Fibroblast of lung (primary cell): ENCODE results near the gene DBT.

Source experiments
- EZH2 ChIP-seq: IDR thresholded peaks from 2 replicates; pipeline ENCODE4 v1.5.1; 2012; ENCODE audit warnings: low read length, control low read depth, mild to moderate bottlenecking; ENCODE audit errors: missing control alignments
- TF ChIP-seq, protein P1 (sequence below), 2 donors: IDR thresholded peaks in 1 of 2; conservative IDR thresholded peaks in 1 of 2; 1 replicate in 1 of 2; 2 replicates in 1 of 2; pipeline ENCODE4 v1.5.1; 2011 to 2012; ENCODE audit warnings: low read length in 2 of 2, control low read depth in 1 of 2, inconsistent platforms in 1 of 2, low read depth in 1 of 2, mild to moderate bottlenecking in 1 of 2

DNA sequence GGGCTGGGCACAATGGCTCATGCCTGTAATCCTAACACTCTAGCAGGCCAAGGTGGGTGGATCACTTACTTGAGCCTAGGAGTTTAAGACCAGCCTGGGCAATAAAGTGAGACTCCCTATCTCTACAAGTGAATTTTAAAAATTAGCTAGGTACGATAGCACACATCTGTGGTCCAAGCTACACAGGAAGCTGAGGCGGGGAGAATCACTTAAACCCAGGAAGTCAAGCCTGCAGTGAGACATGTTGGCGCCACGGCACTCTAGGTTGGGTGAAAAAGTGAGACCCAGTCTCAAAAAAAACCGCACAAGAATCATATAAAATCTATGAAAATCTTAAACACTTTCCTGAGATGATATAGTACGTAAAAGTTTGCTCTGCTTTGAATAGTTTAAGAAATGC is 30.2 kb downstream of the DBT start:
- TF ChIP-seq, protein P1, sequence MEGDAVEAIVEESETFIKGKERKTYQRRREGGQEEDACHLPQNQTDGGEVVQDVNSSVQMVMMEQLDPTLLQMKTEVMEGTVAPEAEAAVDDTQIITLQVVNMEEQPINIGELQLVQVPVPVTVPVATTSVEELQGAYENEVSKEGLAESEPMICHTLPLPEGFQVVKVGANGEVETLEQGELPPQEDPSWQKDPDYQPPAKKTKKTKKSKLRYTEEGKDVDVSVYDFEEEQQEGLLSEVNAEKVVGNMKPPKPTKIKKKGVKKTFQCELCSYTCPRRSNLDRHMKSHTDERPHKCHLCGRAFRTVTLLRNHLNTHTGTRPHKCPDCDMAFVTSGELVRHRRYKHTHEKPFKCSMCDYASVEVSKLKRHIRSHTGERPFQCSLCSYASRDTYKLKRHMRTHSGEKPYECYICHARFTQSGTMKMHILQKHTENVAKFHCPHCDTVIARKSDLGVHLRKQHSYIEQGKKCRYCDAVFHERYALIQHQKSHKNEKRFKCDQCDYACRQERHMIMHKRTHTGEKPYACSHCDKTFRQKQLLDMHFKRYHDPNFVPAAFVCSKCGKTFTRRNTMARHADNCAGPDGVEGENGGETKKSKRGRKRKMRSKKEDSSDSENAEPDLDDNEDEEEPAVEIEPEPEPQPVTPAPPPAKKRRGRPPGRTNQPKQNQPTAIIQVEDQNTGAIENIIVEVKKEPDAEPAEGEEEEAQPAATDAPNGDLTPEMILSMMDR (conservative IDR thresholded peaks at IDR 0.05 in 1 of 2, IDR thresholded peaks at IDR 0.05 in 1 of 2; ENCODE audit: low read depth in 1 of 2, low read length in 2 of 2) = no peak
- no peak for TF ChIP-seq EZH2
